GM12801 (cell line): ENCODE data around the gene NINJ2.

Experiments used
- TF ChIP-seq, protein P1 (sequence below): IDR thresholded peaks from one replicate; pipeline ENCODE4 v1.5.1; 2011; ENCODE audit warnings: control low read depth; ENCODE audit not compliant: insufficient read length; ENCODE audit errors: extremely low read depth

The NINJ2 gene

GRCh38 chr12:602700-603068 is 60.6 kb downstream of the NINJ2 start:
- TF ChIP-seq, protein P1, sequence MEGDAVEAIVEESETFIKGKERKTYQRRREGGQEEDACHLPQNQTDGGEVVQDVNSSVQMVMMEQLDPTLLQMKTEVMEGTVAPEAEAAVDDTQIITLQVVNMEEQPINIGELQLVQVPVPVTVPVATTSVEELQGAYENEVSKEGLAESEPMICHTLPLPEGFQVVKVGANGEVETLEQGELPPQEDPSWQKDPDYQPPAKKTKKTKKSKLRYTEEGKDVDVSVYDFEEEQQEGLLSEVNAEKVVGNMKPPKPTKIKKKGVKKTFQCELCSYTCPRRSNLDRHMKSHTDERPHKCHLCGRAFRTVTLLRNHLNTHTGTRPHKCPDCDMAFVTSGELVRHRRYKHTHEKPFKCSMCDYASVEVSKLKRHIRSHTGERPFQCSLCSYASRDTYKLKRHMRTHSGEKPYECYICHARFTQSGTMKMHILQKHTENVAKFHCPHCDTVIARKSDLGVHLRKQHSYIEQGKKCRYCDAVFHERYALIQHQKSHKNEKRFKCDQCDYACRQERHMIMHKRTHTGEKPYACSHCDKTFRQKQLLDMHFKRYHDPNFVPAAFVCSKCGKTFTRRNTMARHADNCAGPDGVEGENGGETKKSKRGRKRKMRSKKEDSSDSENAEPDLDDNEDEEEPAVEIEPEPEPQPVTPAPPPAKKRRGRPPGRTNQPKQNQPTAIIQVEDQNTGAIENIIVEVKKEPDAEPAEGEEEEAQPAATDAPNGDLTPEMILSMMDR: no peak

DNA sequence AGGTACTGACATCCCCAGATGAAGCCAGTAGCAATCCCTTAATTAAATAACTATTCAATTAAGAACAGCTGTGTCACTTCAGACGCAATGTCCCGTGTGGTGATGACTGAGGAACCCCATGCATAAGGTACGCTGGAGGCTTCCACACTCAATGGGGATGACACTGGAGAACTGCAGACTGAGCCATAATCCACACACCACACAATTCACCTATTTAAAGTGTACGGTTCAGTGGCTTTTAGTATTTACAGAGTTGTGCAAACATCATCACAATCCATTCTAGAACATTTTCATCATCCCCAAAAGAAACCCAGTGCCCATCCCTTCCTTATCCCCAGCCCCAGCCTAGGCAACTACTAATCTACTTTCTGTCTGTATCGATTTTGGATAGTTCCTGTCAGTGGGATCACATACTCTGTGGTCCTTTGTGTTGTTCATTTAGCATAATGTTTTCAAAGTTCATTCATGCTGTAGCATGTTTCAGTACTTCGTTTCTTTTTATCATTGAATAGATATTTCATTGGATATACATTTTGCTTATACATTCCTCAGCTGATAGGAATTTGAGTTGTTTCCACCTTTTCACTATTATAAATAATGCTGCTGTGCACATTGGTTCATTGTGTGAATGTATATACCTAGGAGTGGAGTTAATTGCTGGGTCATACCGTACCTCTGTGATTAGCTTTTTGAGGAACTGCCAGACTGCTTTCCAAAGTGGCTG is 61.1 kb downstream of the NINJ2 start:
- TF ChIP-seq, protein P1: no peak

GRCh38 chr12:599756-600155 is 63.5 kb downstream of the NINJ2 start:
- TF ChIP-seq, protein P1: no peak

DNA sequence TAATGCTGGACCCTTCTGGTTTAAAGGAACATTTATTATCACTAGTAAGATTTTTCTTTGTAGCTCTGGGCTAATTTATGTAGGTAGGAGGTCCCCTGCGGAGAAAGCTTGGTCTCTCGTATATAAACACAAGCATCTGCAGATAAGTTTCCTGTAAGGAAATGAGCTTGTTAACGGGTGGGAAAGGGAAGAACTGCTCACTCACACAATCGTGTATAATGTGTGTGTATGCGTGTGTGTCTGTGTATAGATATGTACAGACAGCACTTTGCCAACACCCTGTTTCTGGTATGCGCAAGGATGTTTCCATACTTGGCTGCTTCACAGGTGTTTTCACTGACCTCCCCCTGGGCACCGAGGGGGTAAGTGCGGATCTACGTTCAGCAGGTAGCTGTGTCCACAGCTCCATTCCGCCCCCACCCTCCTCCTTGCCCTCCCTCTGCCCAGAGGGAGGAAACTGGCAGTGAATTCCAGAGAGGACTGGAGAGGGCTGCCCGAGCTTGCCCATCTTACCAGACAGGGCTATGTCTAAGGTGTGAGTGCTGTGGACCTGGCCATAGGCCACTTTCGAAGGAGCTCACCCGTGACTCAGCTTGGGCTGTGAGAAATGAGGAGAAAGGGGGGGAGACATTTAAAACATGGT is 65.2 kb downstream of the NINJ2 start:
- TF ChIP-seq, protein P1: no peak

GRCh38 chr12:593396-594270 is 69.6 kb downstream of the NINJ2 start:
- TF ChIP-seq, protein P1: no peak

DNA sequence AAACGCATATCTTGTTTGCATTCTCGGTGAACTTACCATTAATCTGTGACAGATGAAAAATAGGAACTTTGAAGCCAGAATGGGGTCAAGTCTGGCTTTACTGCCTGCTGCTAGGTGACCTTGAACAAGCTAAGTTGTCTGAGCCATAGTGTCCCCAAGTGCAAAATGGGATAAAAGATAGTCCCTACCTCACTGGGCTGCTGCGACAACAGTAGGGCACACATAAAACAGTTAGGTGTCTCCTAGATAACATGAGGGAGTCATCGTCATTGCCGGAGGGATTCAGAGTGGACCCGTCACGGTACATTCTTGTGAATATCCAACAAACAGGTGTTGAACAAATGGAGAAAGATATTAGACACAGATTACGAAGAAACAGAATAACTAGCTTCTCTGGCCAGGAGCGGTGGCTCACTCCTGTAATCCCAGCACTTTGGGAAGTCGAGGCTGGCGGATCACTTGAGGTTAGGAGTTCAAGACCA is 71.2 kb downstream of the NINJ2 start:
- TF ChIP-seq, protein P1: no peak
